ENCODE measurements around the gene TMED4.
A peak's percentile ranks its signal among the peaks of the same experiment; 100 is the strongest.
"Not testable (repeated sequence)": the region's sequence is repeated elsewhere in the genome, so short reads cannot be mapped to it uniquely, and the experiment has no call there.

Gene TMED4

GRCh38 chr7:44603193-44603592 is 21.2 kb upstream of the TMED4 start:
- Histone ChIP-seq H3K9me3 (replicated peaks in 1 of 11) (no peaks in the 10 kb centered on the region), H3K4me1 (peaks cover 20 to 31% (median 25%) of the 10 kb centered on the region in 10 experiments), H3K4me3 (no peak overlapping the region), H3K36me3 (peaks cover 0 to 5% (median 0%) of the 10 kb centered on the region in 11 experiments; a peak in 1 of 22 replicates), H3K4me2 (no peak overlapping the region), H3K27ac (no peak overlapping the region), H3K9ac (no peak overlapping the region), H4K20me1 (peaks cover 0 to 6% (median 0%) of the 10 kb centered on the region in 11 experiments; a peak in 2 of 22 replicates), H3K27me3 (no peaks in the 10 kb centered on the region)
- TF ChIP-seq Cebpa-rat (IDR thresholded peaks at IDR 0.05): no peak

DNA sequence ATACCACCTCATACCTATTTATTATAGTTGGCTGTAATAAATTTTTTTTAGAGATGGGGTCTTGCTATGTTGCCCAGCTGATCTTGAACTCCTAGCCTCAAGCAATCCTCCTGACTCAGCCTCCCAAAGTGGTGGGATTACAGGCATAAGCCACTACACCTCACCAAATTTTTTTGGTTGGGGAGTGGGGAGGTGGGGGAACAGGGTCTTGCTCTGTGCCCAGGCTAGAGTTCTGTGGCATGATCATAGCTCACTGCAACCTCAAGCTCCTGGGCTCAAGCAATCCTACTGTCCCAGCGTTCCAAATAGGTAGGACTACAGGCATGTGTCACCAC is 20.5 kb upstream of the TMED4 start:
- Histone ChIP-seq H3K4me3 (no peak overlapping the region), H3K4me1 (peaks cover 14 to 24% (median 19%) of the 10 kb centered on the region in 10 experiments), H3K9ac (no peak overlapping the region), H3K9me3 (replicated peaks in 1 of 11) (no peaks in the 10 kb centered on the region), H4K20me1 (no peaks in the 10 kb centered on the region; a peak in 1 of 22 replicates), H3K36me3 (no peaks in the 10 kb centered on the region), H3K27me3 (no peaks in the 10 kb centered on the region), H3K4me2 (peak overlapping the region in 1 of 11 experiments; percentile 9; a peak in 1 of 22 replicates), H3K27ac (no peak overlapping the region)
- no peak for TF ChIP-seq Cebpa-rat (IDR thresholded peaks at IDR 0.05)

GRCh38 chr7:44599222-44599621 is 17.2 kb upstream of the TMED4 start:
- Histone ChIP-seq H3K4me3 (no peak overlapping the region), H3K27ac (no peak overlapping the region), H3K27me3 (no peaks in the 10 kb centered on the region), H3K4me2 (no peak overlapping the region), H3K9ac (no peak overlapping the region), H3K36me3 (no peaks in the 10 kb centered on the region), H4K20me1 (no peaks in the 10 kb centered on the region), H3K4me1 (peaks cover 0 to 19% (median 11%) of the 10 kb centered on the region in 10 experiments; a peak in 17 of 20 replicates), H3K9me3 (replicated peaks in 1 of 11) (no peaks in the 10 kb centered on the region)
- no peak for TF ChIP-seq Cebpa-rat (IDR thresholded peaks at IDR 0.05)

DNA sequence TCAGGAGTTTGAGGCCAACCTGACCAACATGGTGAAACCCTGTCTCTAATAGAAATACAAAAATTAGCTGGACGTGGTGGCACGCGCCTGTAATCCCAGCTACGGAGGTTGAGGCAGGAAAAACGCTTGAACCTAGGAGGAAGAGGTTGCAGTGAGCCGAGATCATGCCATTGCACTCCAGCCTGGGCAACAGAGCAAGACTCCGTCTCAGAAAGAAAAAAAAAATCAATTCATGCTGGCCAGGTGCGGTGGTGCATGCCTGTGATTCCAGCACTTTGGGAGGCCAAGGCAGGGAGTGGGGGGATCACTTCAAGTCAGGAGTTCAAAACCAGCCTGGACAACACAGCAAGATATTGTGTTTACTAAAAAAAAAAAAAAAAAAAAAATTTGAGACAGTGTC is 15.2 kb upstream of the TMED4 start:
- H3K9me3 ChIP-seq (replicated peaks in 1 of 11); H3K4me3 ChIP-seq; H4K20me1 ChIP-seq; H3K27ac ChIP-seq; H3K27me3 ChIP-seq; H3K36me3 ChIP-seq; H3K9ac ChIP-seq; H3K4me2 ChIP-seq: not testable (repeated sequence)
- peaks cover 0 to 15% (median 10%) of the 10 kb centered on the region in 10 experiments; a peak in 17 of 20 replicates for H3K4me1 ChIP-seq

DNA sequence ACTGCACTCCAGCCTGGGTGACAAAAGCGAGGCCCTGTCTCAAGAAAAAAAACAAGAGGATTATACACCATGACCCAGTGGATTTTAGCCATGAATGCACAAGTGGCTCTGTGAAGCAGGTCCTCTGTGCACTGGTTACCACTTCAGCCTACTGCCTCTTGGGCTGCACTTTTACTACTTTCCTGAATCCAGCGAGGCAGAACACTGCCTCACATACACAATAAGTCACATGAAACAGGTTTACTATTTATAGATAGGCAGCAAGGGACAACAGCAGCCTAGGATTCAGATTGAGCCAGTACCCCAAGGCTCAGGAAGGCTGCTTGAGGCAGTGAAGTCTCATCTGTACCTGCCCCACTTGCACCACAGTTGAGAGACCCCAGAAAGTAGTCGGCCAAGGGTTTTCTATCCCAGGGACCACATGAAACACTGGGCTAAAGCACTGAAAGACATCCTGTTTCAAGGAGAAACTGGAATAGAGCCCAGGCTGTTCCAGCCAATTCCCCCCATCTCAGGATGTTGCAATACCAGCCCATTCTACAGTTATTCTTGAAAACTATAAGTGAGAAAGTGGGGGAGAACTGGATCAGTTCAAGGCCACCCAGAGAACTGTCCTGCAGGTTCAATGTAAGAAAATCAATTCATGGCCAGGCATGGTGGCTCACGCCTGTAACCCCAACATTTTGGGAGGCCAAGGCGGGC is 14.1 kb upstream of the TMED4 start:
- no peaks in the 10 kb centered on the region for H3K36me3 ChIP-seq
- H4K20me1 ChIP-seq: no peaks in the 10 kb centered on the region
- peak in 1 of 11 experiments; percentile 57; a peak in 1 of 22 replicates for TF ChIP-seq Cebpa-rat (IDR thresholded peaks at IDR 0.05)
- H3K4me3 ChIP-seq: no peak overlapping the region
- H3K4me1 ChIP-seq: peaks cover 0 to 11% (median 10%) of the 10 kb centered on the region in 10 experiments; a peak in 17 of 20 replicates
- H3K27me3 ChIP-seq: no peaks in the 10 kb centered on the region
- no peaks in the 10 kb centered on the region for H3K9me3 ChIP-seq (replicated peaks in 1 of 11)
- no peak overlapping the region for H3K9ac ChIP-seq
- no peak overlapping the region for H3K27ac ChIP-seq
- peak overlapping the region in 9 of 11 experiments; percentile 3 to 55 (median 14); a peak in 13 of 22 replicates for H3K4me2 ChIP-seq

DNA sequence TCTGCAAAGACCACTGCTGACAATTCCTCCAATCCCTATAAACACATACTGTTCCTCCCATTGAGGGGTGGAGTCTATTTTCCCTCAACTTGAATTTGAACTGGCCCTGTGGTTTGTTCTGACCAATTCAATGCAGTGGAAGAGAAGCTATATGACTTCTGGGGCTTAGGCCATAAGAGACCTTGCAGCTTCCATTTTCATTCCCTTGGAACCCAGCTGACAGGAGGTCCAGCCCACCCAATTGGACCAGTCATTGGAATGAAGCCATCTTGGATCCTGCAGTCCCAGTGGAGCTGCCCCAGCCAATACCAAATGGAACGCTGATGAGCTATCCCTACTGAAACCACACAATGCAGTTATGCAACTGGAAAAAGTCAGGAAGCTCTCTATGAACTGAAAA is 8.9 kb upstream of the TMED4 start:
- Histone ChIP-seq H3K4me3 (no peak overlapping the region), H3K9ac (no peak overlapping the region), H3K27ac (no peak overlapping the region), H3K9me3 (replicated peaks in 1 of 11) (no peaks in the 10 kb centered on the region), H3K36me3 (no peaks in the 10 kb centered on the region), H3K27me3 (no peaks in the 10 kb centered on the region), H4K20me1 (no peaks in the 10 kb centered on the region), H3K4me1 (peaks cover 3 to 10% (median 8%) of the 10 kb centered on the region in 10 experiments; a peak in 19 of 20 replicates), H3K4me2 (no peak overlapping the region)
- TF ChIP-seq Cebpa-rat (IDR thresholded peaks at IDR 0.05): no peak

GRCh38 chr7:44587843-44588711 is 6.0 kb upstream of the TMED4 start:
- H3K36me3 ChIP-seq: no peaks in the 10 kb centered on the region
- no peak overlapping the region for H3K4me3 ChIP-seq
- no peaks in the 10 kb centered on the region for H4K20me1 ChIP-seq
- peaks cover 2 to 12% (median 6%) of the 10 kb centered on the region in 10 experiments for H3K4me1 ChIP-seq
- H3K27ac ChIP-seq: peak overlapping the region in 1 of 11 experiments; percentile 14; a peak in 1 of 22 replicates
- no peaks in the 10 kb centered on the region for H3K27me3 ChIP-seq
- H3K9ac ChIP-seq: peak overlapping the region in 5 of 11 experiments; percentile 7 to 46 (median 23); a peak in 4 of 22 replicates
- H3K9me3 ChIP-seq (replicated peaks in 1 of 11): no peaks in the 10 kb centered on the region
- H3K4me2 ChIP-seq: peak overlapping the region in 3 of 11 experiments; percentile 11 to 41 (median 15); a peak in 2 of 22 replicates
- TF ChIP-seq Cebpa-rat (IDR thresholded peaks at IDR 0.05): no peak

DNA sequence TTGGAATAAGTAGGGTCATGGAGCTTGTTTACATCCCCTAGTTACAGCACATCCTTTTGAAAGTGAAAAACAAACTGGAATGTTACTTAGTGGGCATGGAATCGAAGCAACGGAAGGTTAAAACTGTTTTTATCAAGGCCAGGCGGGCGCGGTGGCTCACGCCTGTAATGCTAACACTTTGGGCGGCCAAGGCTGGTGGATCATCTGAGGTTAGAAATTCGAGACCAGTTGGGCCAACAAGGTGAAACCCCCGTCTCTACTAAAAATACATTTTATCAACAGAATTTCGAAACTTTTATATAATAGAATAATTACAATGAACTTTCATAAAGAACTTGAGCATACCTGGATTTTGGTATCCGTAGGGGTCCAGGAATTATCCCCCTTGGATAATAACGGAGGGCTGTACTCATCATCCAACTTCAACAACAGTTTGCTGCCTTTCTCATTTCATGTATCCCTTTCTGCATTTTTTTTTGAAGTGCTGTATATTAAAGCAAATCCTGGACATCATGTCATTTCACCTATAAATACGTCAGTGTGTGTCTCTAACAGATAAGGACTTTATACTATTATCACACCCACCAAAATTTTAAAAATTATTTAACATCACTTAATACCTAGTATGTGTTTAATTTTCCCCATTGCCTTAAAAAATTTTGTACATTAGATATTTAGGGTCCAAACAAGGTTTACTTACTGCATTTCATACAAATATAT is 1.3 kb upstream of the TMED4 start:
- Histone ChIP-seq H3K4me3 (peak overlapping the region; percentile 79 to 99 (median 90); a peak in 19 of 20 replicates), H3K27me3 (no peaks in the 10 kb centered on the region), H3K4me1 (peaks cover 26 to 35% (median 31%) of the 10 kb centered on the region in 10 experiments), H4K20me1 (peaks cover 0 to 33% (median 0%) of the 10 kb centered on the region in 11 experiments; a peak in 9 of 22 replicates), H3K4me2 (peak overlapping the region; percentile 81 to 97 (median 90)), H3K27ac (peak overlapping the region in 8 of 11 experiments; percentile 77 to 91 (median 88); a peak in 11 of 22 replicates), H3K9me3 (replicated peaks in 1 of 11) (no peaks in the 10 kb centered on the region), H3K36me3 (peaks cover 20 to 31% (median 28%) of the 10 kb centered on the region in 11 experiments), H3K9ac (peak overlapping the region; percentile 87 to 96 (median 93); a peak in 19 of 22 replicates)
- TF ChIP-seq Cebpa-rat (IDR thresholded peaks at IDR 0.05): no peak
